HepG2 (cell line): ENCODE data around the gene PTPRN. TPM values are rescaled to one million over a fixed set of nuclear protein-coding genes. Genes with fewer than 3 reads are reported as not detected.

Experiments used
- AFF4 ChIP-seq: sonication (generic); formaldehyde crosslinking; IDR thresholded peaks from 2 replicates; pipeline ENCODE4 v1.4.0; 2020; ENCODE audit warnings: missing genetic modification reagents
- ASH2L ChIP-seq: fragments of 300-600, 200-600 bp; sonication (generic); IDR thresholded peaks from 2 replicates; pipeline ENCODE4 v1.7.0; 2017; ENCODE audit warnings: low read depth, mild to moderate bottlenecking, moderate library complexity, mixed read lengths, low read length; ENCODE audit not compliant: insufficient read length
- CC2D1A ChIP-seq: sonication (generic); formaldehyde crosslinking; IDR thresholded peaks from 2 replicates; pipeline ENCODE4 v1.8.1; 2023; ENCODE audit warnings: mild to moderate bottlenecking, missing genetic modification reagents
- GRHL1 ChIP-seq: sonication (generic); formaldehyde crosslinking; conservative IDR thresholded peaks from 2 replicates; pipeline ENCODE4 v1.8.0; 2022; ENCODE audit warnings: missing genetic modification reagents
- RBFOX2 ChIP-seq: fragments of 200-400 bp; formaldehyde crosslinking; IDR thresholded peaks from 2 replicates; pipeline ENCODE4 v1.6.1; 2017; ENCODE audit warnings: low read depth, mild to moderate bottlenecking, low read length
- REL ChIP-seq: sonication (generic); formaldehyde crosslinking; conservative IDR thresholded peaks from 2 replicates; pipeline ENCODE4 v1.8.0; 2022; ENCODE audit warnings: mild to moderate bottlenecking, missing genetic modification reagents, moderate library complexity
- RXRA ChIP-seq: sonication (generic); formaldehyde crosslinking; IDR thresholded peaks from 2 replicates; pipeline ENCODE4 v1.5.1; 2020; ENCODE audit warnings: missing genetic modification reagents
- TBL1XR1 ChIP-seq: fragments of 150-350 bp; IDR thresholded peaks from 2 replicates; pipeline ENCODE4 v1.6.1; 2014; ENCODE audit warnings: borderline replicate concordance, low read length; ENCODE audit not compliant: partially characterized antibody
- ZFP36L2 ChIP-seq: sonication (generic); formaldehyde crosslinking; IDR thresholded peaks from 2 replicates; pipeline ENCODE4 v1.4.0; 2020; ENCODE audit warnings: missing genetic modification reagents
- ZNF12 ChIP-seq: sonication (generic); formaldehyde crosslinking; IDR thresholded peaks from 2 replicates; pipeline ENCODE4 v1.5.0; 2020; ENCODE audit warnings: missing genetic modification reagents
- ZNF232 ChIP-seq: sonication (generic); formaldehyde crosslinking; IDR thresholded peaks from 2 replicates; pipeline ENCODE4 v1.4.0; 2020; ENCODE audit warnings: missing genetic modification reagents, borderline replicate concordance
- ZNF605 ChIP-seq: sonication (generic); formaldehyde crosslinking; IDR thresholded peaks from 2 replicates; pipeline ENCODE4 v1.8.0; 2022; ENCODE audit warnings: mild to moderate bottlenecking, missing genetic modification reagents
- ZNF660 ChIP-seq: sonication (generic); formaldehyde crosslinking; IDR thresholded peaks from 2 replicates; pipeline ENCODE4 v1.5.1; 2020; ENCODE audit warnings: mild to moderate bottlenecking, low read depth, missing genetic modification reagents, borderline replicate concordance
- ZNF7 ChIP-seq: IDR thresholded peaks from 2 replicates; pipeline ENCODE4 v1.6.1; 2016; ENCODE audit warnings: missing biosample characterization, missing genetic modification reagents
- polyA plus RNA-seq, 8 experiments: library from polyadenylated mRNA; depleted of rRNA in 3 of 8; stranded (reverse) in 7 of 8; unstranded in 1 of 8; fragments of >200 nt; fragmentation: Illumina TruSeq in 4 of 8; extraction: Trizol in 4 of 8; gene quantifications; 2 replicates each; pipeline versions ENCODE4 v1.2.1 to v1.2.3, GENCODE V29; 2011 to 2016; ENCODE audit warnings: low read depth in 4 of 8, missing spikeins in 1 of 8, mixed read lengths in 1 of 8; ENCODE audit not compliant: insufficient read depth in 1 of 8
- total RNA-seq, 5 experiments: library from RNA; depleted of rRNA; stranded (reverse); fragments of >200 nt; fragmentation: Illumina TruSeq; extraction: Trizol; gene quantifications; 2 replicates each; pipeline ENCODE4 v1.2.3, GENCODE V29; 2016; ENCODE audit warnings: low read depth in 1 of 5
- TF ChIP-seq, protein P1 (sequence below): sonication (generic); formaldehyde crosslinking; IDR thresholded peaks from 2 replicates; pipeline ENCODE4 v1.9.0; 2021; ENCODE audit warnings: missing genetic modification reagents, borderline replicate concordance
- TF ChIP-seq, protein P2 (sequence below): sonication (generic); formaldehyde crosslinking; conservative IDR thresholded peaks from 2 replicates; pipeline ENCODE4 v1.5.0; 2020; ENCODE audit warnings: missing genetic modification reagents

Gene PTPRN
- total and polyA plus RNA-seq, 2 of the 13 experiments (the other 11 are each of a cell fraction or from before 2014, with no cell fraction given) = 0.26 TPM; not detected in 1

DNA sequence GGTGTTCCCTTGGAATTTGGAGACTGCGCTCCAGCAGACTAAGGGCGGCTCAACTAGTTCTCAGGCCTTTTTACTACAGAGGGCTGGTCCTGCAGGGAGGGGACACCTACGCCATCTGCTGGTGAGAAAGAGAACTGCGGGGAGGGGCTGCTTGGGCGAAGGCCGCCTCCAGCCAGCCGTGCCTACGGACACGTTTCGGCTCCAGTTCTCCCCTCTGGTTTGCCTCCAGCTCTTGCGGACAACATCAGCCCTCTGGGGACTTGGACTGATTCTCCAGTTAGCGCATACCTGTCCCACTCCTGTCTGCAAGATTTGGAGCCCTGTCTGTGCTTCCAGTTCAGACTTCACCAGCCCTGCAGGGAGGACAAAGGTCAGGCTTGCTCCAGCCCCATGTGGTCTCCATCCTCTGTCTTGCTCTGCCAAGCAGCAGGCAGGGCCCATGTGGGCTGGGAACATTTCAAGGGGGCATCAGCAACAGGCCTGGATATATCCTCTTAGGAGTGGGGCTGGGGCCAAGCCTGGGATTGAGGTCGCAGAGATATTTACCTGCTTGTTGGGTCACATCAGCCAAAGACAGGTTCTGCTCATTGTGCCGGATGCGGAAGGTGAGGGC is 10.3 kb downstream of the PTPRN start (continued):
- TF ChIP-seq, protein P1, sequence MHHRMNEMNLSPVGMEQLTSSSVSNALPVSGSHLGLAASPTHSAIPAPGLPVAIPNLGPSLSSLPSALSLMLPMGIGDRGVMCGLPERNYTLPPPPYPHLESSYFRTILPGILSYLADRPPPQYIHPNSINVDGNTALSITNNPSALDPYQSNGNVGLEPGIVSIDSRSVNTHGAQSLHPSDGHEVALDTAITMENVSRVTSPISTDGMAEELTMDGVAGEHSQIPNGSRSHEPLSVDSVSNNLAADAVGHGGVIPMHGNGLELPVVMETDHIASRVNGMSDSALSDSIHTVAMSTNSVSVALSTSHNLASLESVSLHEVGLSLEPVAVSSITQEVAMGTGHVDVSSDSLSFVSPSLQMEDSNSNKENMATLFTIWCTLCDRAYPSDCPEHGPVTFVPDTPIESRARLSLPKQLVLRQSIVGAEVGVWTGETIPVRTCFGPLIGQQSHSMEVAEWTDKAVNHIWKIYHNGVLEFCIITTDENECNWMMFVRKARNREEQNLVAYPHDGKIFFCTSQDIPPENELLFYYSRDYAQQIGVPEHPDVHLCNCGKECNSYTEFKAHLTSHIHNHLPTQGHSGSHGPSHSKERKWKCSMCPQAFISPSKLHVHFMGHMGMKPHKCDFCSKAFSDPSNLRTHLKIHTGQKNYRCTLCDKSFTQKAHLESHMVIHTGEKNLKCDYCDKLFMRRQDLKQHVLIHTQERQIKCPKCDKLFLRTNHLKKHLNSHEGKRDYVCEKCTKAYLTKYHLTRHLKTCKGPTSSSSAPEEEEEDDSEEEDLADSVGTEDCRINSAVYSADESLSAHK (CRISPR knock-in tag) = no peak
- TF ChIP-seq TBL1XR1 = no peak
- no peak for TF ChIP-seq CC2D1A (CRISPR knock-in tag)
- no peak; the same call in 1 of the 2 replicates for TF ChIP-seq ZNF232
- TF ChIP-seq GRHL1 = no peak
- no peak for TF ChIP-seq ZNF660 (CRISPR knock-in tag)
- TF ChIP-seq, protein P2, sequence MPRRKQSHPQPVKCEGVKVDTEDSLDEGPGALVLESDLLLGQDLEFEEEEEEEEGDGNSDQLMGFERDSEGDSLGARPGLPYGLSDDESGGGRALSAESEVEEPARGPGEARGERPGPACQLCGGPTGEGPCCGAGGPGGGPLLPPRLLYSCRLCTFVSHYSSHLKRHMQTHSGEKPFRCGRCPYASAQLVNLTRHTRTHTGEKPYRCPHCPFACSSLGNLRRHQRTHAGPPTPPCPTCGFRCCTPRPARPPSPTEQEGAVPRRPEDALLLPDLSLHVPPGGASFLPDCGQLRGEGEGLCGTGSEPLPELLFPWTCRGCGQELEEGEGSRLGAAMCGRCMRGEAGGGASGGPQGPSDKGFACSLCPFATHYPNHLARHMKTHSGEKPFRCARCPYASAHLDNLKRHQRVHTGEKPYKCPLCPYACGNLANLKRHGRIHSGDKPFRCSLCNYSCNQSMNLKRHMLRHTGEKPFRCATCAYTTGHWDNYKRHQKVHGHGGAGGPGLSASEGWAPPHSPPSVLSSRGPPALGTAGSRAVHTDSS (CRISPR knock-in tag) = no peak
- TF ChIP-seq RXRA (CRISPR knock-in tag) = 0 out of 2 replicates have a peak, but pooled peaks have one; percentile 21
- no peak for TF ChIP-seq ZFP36L2 (CRISPR knock-in tag)
- no peak for TF ChIP-seq ASH2L
- no peak for TF ChIP-seq RBFOX2
- no peak for TF ChIP-seq AFF4 (CRISPR knock-in tag)
- no peak for TF ChIP-seq ZNF7 (CRISPR knock-in tag)
- peak; percentile 82 for TF ChIP-seq ZNF605
- TF ChIP-seq ZNF12 (CRISPR knock-in tag) = no peak
- no peak for TF ChIP-seq REL (CRISPR knock-in tag)
